ENCODE results near the gene CCDC102A. TPM values are rescaled to one million over a fixed set of nuclear protein-coding genes. Genes with fewer than 3 reads are reported as not detected.

The CCDC102A gene
- polyA plus RNA-seq, 2 of the 4 experiments (the other 2 are of a cell fraction), result 8.0 to 8.3 TPM

GRCh38 chr16:57497121-57497520 lies 39.2 kb downstream of the CCDC102A start:
- FAIRE-seq (no peak), DNase-seq (ENCODE audit: low read depth in 1 of 2, low spot score in 1 of 2) (no peak), ATAC-seq (no peak)
- Histone ChIP-seq H3K4me2 (no peak overlapping the region), H3K27ac (no peak overlapping the region), H3K4me1 (peaks cover under 1% of the 10 kb centered on the region; the same call in 1 of the 3 replicates), H3K9me3 (no peaks in the 10 kb centered on the region), H3K4me3 (no peak overlapping the region)
- CTCF ChIA-PET, result interaction anchor here (1.6 to 22.0 kb wide), 3 partner anchors 10 to 24 kb away, joined by 4 to 194 read pairs (median 8); no protein-coding TSS in a partner anchor
- 84% methylated on average over 13 of the region's 13 CpGs for WGBS (ENCODE audit: missing lambda C conversion rate)
- TF ChIP-seq RCOR1 (IDR thresholded peaks at IDR 0.05; ENCODE audit: low read depth, low read length) (no peak), SREBF2 (IDR thresholded peaks at IDR 0.05) (no peak), HOXB13 (CRISPR knock-in tag; IDR thresholded peaks at IDR 0.05; ENCODE audit: low read depth) (no peak), FOSB (CRISPR knock-in tag; IDR thresholded peaks at IDR 0.05) (no peak), RFX5 (IDR thresholded peaks at IDR 0.05) (no peak), ZNF302 (CRISPR knock-in tag; IDR thresholded peaks at IDR 0.05) (no peak)
- POLR2A ChIA-PET, result no interaction called here

GRCh38 chr16:57493767-57494166 lies 42.6 kb downstream of the CCDC102A start:
- 82% methylated on average over 4 of the region's 4 CpGs for WGBS (ENCODE audit: missing lambda C conversion rate)
- ChIA-PET CTCF (interaction anchor here (1.1 to 22.0 kb wide), 2 partner anchors 28 to 32 kb away, joined by 3 to 194 read pairs; partner anchors contain the start of gene POLR2C), POLR2A (no interaction called here)
- Histone ChIP-seq H3K27ac (no peak overlapping the region), H3K4me2 (no peak overlapping the region), H3K4me3 (no peak overlapping the region), H3K9me3 (no peaks in the 10 kb centered on the region), H3K4me1 (no peaks in the 10 kb centered on the region)
- FAIRE-seq, result no peak
- no peak for TF ChIP-seq CHD4 (IDR thresholded peaks at IDR 0.05; ENCODE audit: borderline replicate concordance)
- ATAC-seq, result no peak
- DNase-seq (ENCODE audit: low read depth in 1 of 2, low spot score in 1 of 2), result no peak

GRCh38 chr16:57489229-57489628 lies 47.1 kb downstream of the CCDC102A start:
- Histone ChIP-seq H3K9me3 (no peaks in the 10 kb centered on the region), H3K4me3 (no peak overlapping the region), H3K4me2 (no peak overlapping the region), H3K4me1 (peaks cover 23% of the 10 kb centered on the region), H3K27ac (no peak overlapping the region)
- ATAC-seq (no peak), FAIRE-seq (no peak), DNase-seq (ENCODE audit: low read depth in 1 of 2, low spot score in 1 of 2) (no peak)
- TF ChIP-seq ZFP36 (IDR thresholded peaks at IDR 0.05; ENCODE audit: borderline replicate concordance, partially characterized antibody) (no peak), ZNF302 (CRISPR knock-in tag; IDR thresholded peaks at IDR 0.05) (no peak)
- 86% methylated on average over 5 of the region's 5 CpGs for WGBS (ENCODE audit: missing lambda C conversion rate)
- ChIA-PET POLR2A (interaction anchor here (1.2 kb wide), 1 partner anchor 9 kb away, joined by 3 read pairs; no protein-coding TSS in a partner anchor), CTCF (interaction anchor here (0.6 to 8.9 kb wide), 4 partner anchors 13 to 92 kb away, joined by 4 to 70 read pairs (median 35); no protein-coding TSS in a partner anchor)

GRCh38 chr16:57486858-57487834 lies 49.2 kb downstream of the CCDC102A start:
- DNase-seq (ENCODE audit: low read depth in 1 of 2, low spot score in 1 of 2), result no peak
- WGBS (ENCODE audit: missing lambda C conversion rate), result 59% methylated on average over 8 of the region's 8 CpGs
- TF ChIP-seq NPAS2 (CRISPR knock-in tag; IDR thresholded peaks at IDR 0.05; ENCODE audit: borderline replicate concordance) (no peak), E2F6 (IDR thresholded peaks at IDR 0.05; ENCODE audit: borderline replicate concordance, low read depth) (no peak), JUNB (IDR thresholded peaks at IDR 0.05) (no peak)
- peak; percentile 5 to 43; a peak in 3 of 6 replicates for ATAC-seq
- POLR2A ChIA-PET, result interaction anchor here (0.7 to 2.0 kb wide), 2 partner anchors 14 to 32 kb away, joined by 5 to 7 read pairs; no protein-coding TSS in a partner anchor
- Histone ChIP-seq H3K4me2 (peak overlapping the region; percentile 100), H3K4me3 (no peak overlapping the region; the same call in 2 of the 3 replicates), H3K4me1 (peaks cover 41% of the 10 kb centered on the region), H3K9me3 (no peaks in the 10 kb centered on the region), H3K27ac (peak overlapping the region; percentile 94 to 98)
- CTCF ChIA-PET, result interaction anchor here (1.0 to 8.9 kb wide), 12 partner anchors 8 to 71 kb away, joined by 3 to 70 read pairs (median 4); partner anchors contain the start of genes CIAPIN1, COQ9 and POLR2C
- no peak for FAIRE-seq

Measured in A549 (cell line).